GM18517 (cell line): ENCODE measurements around the gene INO80B.
"Not testable (repeated sequence)": the region's sequence is repeated elsewhere in the genome, so short reads cannot be mapped to it uniquely, and the experiment has no call there.

Source experiments
- ATAC-seq: cut with Tn5 transposase; IDR thresholded peaks from one replicate; pipeline ENCODE4 v1.9.1; 2021; ENCODE audit warnings: mild to moderate bottlenecking, moderate library complexity; ENCODE audit not compliant: unreplicated experiment

INO80B gene

DNA sequence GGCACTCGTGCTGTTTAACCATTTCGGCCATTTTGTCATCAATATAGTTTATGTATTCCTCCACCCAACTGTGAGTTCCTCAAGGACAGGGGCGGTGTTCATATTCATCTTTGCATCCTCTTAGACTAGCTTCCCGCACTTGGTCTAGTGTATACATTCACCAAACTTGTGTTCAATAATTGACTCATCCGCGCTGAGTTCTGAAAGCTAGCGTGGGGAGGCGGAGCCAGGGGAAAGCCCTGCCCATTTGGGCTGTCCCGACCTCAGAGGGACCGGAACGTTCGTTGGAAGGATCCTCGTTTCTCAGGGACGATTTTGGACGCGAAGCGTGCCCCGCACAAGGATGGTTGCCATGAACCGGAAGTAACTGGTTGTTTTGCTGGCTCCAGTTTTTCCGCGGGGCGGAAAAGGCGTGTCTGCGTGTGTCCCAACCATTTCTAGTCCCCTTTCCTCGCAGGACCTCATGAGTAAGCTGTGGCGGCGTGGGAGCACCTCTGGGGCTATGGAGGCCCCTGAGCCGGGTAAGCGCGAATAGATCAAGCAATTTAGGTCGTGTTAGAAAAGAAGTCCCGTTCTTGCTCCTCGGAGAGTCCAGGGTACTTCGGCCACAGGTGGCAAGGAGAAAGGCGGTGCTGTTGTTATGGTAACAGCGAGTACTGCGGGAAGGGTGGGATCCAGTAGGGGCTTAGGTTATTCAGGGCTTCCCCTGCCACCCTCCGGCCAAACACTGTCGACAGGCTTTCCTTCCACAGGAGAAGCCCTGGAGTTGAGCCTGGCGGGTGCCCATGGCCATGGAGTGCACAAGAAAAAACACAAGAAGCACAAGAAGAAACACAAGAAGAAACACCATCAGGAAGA lies at the start of gene INO80B:
Gene INO80B (plus strand): TSS at position 434 of the 858 bp plus-strand sequence. CDS start 30 bp downstream, at position 464.
- peak; percentile 46 for ATAC-seq

DNA sequence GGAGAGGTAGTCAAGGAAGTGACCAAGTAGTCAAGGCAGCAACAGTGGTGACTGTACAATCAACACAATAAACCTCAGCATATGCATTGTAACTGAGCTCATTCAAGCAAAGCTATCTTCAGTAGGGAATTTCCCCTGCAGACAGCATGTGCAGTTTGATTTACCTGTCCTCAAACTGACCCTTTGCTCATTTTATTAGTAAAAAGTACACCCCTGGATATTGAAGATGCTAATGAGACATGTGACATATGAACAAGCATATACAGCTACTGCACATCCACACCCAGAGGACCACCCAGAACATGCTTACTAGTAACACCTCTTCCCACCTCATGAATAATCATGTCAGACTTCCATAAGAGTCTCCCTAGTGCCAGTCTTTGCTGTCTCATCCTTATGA lies 48.9 kb upstream of the INO80B start:
- ATAC-seq = no peak

DNA sequence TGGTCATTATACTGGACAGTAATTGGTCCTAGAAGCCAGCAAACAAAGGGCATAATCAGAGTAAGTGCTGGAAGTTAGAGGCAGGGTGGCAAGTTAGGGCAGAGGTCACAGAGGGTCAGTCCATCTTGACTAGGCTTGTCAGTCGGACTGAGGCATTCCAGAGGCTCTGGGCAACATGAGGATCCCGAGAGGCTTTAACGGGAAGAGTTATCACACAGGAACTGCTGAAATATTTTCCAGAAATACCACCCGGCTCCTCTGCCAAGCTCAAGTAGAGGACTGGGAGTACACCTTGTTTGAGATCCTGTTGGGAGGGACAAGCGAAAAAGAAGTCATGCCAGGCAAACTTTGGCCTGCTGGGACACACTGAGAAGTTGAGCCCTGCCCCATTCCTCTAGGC lies 47.2 kb upstream of the INO80B start:
- no peak for ATAC-seq

DNA sequence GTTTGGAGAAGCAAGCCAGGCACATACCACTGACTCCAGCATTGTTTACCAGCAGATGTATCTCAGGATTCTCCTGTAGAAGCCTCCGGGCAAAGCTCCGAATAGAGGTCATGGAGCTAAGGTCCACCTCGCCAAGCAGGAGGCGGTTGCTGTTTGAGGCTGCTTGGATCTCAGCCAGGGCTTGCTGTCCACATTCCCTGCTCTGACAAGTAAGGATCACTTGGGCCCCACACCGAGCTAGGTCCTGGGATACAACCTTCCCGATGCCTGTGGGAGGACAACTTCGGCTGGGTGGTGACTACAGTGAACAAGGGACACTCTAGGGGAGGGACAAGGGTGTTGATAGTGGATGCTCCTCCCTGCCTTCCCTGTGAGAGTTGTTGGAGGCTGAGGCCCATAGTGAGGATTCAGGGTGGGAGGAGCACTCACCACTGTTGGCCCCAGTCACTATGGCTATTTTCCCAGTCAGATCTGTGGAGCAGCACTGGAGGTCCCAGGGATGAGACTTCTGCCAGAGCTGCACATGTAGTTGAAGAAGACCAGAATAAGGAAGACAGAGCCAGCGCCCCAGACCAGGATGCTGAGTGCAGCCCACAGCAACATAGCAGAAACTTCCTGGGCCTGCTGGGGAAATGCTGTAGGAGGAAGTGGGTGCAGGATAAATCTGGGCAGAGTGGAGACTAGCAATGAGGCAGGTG lies 41.7 kb upstream of the INO80B start:
- ATAC-seq = no peak

DNA sequence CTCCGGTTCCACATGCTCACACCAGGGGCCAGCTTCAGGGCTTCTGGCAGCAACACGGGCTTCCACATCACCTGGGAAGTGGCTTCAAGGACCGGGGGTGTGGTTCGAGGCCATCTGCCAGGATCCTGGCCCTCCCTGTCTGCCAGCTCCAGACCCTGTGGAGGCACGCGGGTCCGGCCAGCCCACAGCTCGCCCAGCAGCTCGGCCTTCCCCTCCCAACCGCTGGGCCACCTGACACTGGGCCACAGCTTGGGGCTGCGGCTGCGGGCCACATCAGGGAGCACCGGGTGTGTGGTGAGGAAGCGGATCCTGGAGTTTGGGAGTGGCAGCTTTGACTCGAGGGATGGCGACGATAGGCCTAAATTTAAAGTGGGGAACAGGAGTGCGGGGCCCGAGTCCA lies 40.4 kb upstream of the INO80B start:
- no peak for ATAC-seq

DNA sequence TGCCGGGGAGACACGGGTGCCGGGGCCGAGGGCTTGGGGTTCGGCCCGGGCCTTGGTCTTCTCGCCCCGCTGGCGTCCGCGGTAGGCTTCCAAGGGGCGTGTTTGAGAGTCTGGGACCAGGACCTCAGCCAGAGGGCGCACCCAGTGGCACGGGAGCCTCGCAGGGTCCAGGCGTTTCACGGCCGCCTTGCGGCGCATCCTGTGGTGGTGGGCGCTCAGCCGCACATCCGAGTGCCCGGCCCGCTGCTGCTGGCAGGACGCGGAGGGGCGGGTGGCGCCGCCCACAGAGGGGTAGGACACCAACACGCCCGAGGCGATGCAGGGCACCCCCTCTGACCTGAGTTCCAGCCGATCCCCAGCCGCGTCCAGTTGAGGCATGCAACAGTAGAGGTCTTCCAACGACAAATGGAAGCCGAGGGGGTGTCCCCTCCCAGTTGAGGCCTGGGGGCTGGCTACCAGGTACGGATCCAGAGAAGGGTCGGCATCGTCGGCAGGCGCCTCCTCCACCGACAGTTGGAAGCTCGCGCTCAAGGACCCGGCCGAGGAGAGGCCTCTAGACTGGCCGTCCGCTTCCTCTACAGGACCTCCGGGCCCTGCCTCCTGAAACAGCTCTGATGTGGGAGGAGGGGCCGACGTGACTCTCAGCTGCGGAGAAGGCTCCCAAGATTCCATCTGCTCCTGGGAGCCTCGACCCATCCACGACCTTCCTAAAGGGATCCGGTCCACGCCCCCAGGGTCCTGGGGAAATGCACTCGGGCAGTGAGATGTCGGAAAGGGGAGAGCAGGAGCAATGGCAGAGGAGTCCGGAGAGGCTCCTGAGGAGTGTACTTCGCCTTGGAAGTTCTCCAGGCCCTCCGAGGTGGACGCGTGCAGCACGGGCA lies 39.8 kb upstream of the INO80B start:
- ATAC-seq = no peak

DNA sequence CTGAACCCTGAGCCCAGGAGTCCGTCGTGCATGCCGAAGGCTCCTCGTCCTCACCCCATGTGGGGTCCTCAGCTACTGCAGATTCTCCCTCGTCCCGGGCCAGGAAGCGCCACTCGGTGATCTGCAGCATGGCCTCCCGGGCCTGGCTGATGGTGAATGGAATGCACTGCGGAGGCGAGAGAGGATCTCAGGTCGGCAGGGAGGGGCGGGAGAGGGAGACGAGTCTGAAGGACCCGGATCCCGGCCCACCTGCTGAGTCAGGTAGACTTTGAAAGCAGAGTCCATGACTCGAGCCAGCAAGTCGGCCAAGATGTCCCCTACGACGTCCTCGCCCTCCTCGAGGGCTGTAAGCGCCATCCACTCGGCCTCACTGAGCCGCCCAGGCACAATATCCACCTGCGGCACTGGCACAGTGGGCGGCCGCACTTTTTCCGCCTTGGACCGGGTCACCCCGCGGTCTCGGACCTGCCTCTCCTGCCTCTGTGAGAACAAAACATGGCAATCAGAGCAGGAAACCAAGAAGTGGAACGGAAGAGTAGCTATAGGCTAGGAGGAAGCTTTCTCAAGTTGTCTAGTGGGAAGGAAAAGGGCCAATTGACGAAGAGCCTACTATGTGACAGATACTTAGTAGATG lies 39.0 kb upstream of the INO80B start:
- ATAC-seq = no peak

DNA sequence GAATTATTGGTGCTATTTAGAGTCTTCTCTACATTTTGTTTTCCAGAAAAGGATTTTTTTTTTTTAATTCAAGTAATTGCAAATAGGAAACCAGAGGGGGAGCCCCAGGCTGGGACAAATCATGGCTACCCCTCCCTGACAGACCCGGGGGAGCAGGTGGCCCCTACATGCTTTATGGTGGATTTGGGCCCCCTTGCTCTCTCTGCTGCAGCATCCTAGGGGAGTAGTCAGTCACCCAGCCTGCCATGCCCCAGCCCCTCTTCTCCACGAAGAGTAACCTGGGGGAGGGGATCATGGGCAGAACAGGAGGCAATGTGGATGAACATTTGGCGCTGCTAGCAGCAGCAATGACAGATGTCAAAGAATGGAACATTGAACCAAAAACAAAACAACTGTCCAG lies 38.1 kb upstream of the INO80B start:
- no peak for ATAC-seq

DNA sequence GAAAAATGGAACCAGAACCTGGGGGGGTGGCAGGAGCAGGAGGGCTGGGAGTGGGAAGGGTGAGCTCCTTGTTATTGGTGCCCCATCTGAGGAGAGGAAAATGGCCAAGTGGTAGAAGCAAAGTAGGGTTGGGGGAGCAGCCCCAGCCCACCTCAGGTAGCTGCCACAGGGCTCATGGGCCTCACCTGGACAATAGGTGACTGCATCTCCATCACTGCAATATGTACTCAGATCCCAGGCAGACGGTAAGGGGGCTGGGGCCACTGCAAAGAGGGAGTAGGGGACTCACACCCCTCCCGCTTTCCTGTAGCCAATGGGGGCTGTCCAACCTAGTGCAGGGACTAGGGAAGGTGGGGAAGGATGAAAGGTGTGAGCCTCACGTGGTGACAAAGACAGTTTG lies 37.7 kb upstream of the INO80B start:
- ATAC-seq = no peak

DNA sequence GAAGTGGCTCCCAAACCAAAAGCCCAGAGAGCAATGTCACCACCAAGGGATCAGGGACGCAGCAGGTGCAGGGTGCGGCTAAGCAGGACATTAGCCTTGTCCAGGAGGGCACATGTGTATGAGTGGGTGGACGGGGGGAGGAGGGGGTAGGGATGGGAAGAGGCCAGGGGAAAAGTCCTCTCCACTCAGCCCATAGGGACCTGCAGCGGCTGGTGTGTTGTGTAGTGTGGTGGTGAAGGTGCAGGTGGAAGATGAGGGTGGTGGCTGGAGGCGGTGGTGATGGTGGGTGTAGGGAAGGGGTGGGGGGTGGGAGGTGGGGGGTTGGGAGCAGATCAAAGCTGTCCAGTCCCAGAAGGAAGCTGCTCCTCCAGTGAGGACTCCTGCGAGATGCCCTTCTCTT lies 37.1 kb upstream of the INO80B start:
- no peak for ATAC-seq

DNA sequence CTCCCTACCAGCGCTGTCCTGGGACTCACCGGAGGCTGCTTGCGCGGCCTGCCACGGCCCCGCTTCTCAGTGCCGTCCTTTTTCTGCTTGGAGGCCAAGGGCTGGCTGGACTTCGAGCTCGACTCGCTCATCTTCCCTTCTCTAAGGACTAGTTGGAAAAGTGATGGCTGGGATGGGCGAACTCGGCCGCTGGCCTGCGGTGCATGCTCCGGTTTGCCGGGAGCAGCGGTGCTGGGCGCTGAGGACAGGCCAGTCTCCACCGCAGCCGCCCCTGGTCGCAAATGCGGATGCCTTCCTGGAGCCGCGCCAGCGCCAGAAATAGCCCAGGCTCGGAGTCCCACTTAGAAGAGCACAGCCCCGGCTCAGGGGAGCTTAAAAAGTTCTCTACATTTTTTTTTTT lies 36.6 kb upstream of the INO80B start:
- ATAC-seq = no peak

DNA sequence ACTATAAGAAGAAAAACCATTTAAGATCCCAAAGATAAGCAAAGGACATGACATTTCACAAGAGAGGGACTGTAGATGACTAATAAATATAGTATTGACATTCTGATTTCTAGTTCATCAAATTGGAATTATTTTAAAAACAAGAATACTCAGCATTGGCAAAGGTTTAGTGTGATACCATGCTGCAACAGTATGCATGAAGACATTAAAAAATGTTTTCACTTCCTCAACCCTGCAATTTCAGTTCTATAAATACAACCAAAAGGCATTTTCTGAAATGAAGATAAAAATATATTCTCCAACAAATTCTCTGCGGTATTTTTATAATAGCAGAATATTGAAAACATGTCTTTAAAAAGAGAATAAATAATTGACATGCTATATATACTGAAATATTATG lies 35.5 kb upstream of the INO80B start:
- no peak for ATAC-seq

DNA sequence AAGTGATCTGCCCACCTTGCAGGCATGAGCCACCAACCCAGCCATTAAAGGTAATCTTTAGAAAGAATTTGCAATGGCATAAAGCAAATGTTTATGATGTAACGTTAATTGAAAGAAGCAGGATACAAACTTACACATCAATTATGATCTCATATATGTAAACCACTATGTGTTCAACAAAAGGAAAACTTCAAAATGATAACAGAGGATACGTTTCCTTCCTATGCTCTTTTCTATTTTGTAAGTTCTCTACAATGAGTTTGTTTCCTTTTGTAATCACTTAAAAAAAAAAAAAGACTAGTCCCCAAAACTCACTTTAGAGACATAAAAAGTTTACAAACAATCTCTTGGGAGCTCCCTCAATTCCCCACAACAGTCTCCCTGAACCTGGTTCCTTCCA lies 34.9 kb upstream of the INO80B start:
- ATAC-seq = no peak

DNA sequence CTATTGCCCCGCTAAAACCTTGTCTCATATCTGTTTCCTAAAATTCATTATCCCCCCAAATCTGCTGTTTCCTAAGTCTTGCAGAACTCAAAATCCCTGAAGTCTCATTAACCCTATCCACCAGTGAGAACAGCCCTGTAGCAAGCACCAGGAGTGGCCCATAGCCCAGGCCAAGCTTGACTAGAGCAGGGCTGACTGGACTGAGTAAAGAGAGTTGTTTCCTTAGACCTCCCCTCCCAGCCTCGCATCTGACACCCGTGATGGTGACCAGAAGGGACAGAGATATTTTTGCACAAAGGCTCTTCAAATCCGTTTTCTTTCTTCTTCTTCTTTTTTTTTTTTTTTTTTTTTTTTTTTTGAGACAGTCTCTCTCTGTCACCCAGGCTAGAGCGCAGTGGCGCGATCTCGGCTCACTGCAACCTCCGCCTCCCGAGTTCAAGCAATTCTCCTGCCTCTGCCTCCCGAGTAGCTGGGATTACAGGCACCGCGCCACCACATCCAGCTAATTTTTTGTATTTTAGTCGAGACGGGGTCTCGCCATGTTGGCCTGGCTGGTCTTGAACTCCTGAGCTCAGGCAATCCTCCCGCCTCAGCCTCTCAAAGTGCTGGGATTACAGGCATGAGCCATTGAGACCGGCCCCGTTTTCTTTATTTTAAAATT lies 34.3 kb upstream of the INO80B start:
- not testable (repeated sequence) for ATAC-seq

DNA sequence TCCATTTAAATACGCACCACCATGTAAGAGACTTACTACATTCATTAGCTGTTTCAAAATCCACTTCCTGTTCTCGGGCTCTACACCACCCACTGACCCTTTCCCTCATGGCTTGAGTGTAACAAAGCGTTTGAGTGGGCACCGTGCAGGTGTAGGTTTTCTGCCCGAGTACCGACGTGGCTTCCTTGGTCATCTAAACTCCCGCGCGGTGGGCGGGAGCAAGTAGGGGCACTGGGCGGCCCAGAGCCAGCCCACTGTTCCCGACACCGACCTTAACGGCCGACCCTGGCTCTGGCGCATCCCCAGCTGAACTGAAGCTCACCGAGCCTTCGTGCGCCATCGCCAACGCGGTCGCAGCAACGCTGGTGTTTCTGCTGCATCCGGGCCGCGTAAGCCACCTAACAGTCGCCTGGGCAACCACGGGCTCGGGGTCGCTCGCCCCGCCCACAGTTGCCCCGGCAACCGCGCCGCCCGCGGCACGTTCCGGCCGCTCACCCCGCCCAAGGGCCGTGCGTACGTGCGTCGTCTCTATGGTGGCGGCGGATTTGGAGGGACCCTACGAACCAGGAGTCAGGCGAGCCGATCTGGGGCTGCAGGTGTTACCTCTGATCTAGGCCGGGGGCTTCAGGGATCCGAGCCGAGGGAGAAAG lies 33.5 kb upstream of the INO80B start, which contains the start of the genes C2orf81 and WDR54:
Gene C2orf81 (minus strand): TSS at position 399 of the 650 bp plus-strand sequence. CDS start 59 bp downstream, at position 340.
Gene WDR54 (plus strand): TSS at position 510 of the 650 bp plus-strand sequence. CDS start 424 bp downstream, outside the sequence.
- peak; percentile 91 for ATAC-seq

DNA sequence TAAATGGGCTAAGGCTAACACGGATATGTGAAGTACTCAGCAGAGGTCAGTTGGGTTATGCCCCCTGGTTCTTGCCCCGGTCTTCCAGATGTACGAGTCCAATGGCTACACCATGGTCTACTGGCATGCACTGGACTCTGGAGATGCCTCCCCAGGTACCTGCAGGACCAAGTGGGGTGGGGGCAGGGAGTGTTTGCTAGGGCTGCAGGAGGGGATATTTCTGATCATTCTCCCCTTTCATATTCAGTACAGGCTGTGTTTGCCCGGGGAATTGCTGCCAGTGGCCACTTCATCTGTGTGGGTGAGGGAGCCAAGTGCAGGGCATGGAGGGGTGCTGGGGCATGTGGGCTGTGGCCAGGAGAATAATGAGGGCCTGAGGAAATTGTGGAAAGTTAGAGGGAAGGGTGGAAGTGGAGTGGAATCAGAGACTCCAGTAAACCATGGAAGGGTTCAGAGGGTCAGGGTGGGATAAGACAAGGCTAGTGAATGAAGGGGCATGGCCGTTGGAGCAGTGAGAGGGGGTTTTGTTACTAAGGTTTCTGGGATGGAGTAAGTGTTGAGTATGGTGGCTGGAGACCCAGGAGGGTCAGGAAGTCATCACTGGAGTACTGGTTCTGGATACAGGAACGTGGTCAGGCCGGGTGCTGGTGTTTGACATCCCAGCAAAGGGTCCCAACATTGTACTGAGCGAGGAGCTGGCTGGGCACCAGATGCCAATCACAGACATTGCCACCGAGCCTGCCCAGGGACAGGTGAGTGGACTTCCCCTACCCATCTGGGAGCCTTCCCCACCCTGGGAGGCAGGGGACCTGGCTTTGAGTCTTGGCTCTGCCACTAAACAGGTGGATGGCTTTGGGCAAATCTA lies 31.4 kb upstream of the INO80B start:
- no peak for ATAC-seq

DNA sequence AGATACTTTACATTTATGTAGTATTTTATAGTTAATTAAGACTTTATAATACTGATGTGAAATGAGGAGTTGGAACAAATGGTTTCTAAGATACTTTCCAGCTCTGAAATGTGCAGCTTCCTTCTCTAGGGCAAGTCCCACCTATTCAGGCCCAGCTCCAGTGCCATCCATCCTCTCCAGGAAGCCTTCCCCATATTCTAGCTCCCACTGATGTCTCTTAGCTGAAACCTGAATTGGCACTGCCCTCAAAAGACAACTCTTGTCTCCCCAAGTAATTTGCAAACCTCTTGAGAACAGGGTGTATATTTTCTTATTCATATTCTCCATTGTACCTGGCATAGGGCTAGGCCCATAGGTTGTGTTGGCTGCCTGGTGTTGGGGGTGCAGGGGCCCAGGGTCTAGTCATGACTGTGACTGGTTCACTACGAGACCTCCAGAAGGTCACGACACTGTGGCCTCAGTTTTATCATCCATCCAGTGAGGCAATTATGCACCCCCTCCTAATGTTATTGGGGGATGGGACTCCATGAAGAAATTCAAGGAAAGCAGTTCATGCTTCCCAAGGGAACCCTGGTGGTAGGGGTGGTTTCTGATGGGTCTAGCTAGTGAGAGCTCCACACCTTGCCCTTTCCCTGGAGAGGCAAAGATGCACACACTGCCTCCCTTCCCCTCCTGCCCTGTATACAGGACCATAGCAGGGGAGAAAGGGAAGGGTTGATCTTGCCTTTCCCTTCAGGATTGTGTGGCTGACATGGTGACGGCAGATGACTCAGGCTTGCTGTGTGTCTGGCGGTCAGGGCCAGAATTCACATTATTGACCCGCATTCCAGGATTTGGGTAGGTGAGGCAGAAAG lies 30.5 kb upstream of the INO80B start:
- no peak for ATAC-seq

DNA sequence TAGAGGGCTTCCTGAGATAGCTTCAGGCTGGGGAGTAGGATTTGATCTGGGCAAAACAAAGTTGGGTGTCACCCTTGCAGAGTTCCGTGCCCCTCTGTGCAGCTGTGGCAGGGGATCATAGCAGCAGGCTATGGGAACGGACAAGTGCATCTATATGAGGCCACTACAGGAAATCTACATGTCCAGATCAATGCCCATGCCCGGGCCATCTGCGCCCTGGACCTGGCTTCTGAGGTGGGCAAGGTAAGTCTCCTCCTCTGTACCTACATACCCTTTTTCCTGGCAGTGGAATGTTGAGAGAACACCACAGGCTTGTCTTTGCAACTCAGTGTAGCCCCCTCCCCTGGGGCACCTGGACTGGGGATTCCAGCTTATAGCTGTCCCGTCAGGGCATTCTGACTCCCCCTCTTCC lies 29.9 kb upstream of the INO80B start:
- ATAC-seq = no peak
